HK-2 (cell line): ENCODE data around the gene GAB2.

Experiments used
- DNase-seq: peaks from one replicate; pipeline ENCODE4 v3.0.0-alpha.2; 2018; ENCODE audit not compliant: unreplicated experiment

Gene GAB2

DNA sequence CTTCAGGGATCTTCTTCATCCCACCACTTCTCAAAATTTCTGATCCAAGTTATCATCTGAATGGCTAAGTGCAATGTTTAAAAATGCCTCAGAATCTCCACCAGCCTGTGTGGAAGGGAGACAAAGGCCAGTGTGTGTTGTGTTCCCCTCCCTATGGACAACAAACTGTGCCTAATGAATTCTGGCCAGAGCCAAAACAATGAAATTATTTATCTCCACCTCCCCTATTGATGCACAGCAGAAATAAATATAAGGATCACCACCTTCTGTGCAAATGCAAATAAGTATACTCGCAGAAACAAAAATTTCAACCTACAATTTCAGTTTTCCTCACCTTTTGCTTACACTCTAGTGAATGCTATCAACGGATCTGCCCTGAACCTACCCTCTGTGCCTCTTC is 75.8 kb downstream of the GAB2 start:
- DNase-seq = no peak

DNA sequence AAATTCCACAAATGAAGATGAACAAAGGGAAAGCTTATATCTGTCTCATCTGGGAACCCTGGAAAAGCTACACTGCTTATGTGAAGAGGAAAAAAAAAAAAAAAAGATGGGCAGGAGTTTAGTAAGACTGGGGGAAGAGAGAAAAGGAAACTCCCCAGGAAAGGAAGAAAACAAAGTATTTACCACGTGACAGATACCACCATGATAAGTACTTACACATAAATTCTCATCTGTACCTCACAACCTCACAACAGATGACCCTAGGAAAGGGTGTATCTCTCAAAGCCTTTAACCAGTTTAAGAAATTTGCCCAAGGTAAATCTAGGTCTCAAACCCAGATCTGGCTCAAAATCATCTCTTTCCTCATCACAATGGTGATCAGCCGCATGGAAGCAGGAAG is 77.1 kb downstream of the GAB2 start:
- DNase-seq = no peak

DNA sequence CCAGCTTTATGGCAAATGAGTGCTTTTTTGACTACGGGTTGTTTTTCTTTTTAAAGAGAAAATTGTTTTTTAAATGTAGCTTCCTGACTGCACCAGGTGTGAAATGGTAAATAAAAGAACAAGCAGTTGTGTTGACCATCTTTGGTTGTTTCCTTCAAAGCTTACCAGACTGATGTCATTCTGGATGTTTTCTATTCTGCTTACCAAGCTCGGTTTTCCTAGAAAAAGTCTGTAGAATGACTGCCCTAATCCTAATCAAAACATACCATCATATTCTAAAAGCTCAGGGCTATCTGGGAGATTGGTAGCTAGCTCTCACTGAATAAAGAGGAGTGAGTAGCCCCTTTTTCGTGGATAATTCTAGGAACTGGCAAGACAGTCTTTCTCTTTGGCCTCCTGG is 77.7 kb downstream of the GAB2 start:
- no peak for DNase-seq

DNA sequence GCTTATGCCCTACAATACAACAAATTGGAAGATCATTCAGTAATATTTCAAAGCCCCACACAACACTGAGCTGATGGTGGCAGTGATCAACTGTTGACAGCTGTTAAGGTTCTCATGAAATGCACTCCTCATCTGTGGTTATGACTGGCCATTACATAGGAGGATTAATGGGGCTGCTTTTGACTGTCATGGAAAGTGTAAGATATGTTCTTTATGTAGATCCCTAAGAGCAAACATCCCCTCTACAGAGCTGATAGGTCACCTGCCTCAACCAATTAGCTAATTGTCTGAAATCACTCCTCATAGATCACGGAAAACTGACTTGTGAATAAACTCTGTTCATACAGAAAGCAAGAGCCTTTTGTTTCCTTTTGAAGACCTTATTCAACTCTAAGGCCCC is 78.1 kb downstream of the GAB2 start:
- no peak for DNase-seq

DNA sequence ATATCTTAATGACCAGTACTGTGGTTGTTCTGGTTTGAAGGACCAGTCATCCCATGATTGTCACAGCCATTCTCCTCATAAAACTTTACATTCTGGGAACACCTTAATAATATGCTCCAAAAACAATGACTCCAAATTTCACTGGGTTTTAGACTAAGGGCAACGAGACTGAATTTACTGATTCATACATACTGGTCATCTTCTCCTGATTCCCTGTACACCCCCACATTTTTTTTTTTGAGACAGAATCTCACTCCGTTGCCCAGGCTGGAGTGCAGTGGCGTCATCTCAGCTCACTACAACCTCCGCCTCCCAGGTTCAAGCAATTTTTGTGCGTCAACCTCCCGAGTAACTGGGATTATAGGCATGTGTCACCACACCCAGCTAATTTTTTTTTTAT is 78.9 kb downstream of the GAB2 start:
- no peak for DNase-seq

DNA sequence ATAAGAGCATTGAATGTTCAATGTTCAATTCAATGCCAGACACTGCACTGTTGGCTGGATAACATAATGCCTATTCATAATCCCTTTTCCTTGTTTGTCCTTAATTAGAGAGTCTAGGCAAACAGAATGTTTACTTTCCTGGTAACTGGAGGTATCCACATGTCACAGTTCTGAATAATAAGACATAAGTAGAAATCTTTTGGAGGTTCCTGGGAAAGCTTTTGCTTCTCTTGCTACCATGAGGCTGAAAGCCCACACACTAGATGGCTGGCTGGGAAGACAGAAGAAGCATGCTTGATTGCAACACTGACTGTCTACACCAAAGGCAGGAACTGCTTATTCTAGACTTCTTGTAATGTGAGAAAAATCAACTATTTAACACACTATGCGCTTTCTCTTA is 79.5 kb downstream of the GAB2 start:
- no peak for DNase-seq

DNA sequence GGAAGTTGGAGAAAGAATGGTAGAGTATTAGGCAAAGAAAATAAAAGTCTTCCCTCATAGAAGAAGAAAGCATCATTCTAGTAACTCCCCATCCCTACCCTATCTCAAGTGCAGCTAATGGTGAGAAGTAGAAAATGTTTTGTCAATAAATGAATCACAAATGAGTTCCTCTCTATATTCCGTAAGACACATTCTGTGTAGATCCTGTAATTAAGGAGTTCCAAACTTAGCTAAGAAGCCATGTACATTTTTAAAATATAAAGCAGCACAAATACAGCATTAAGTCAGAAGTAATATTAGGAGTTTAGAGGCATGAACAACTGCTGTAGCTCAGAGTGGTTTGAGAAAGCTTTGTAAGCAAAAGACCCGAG is 80.1 kb downstream of the GAB2 start:
- no peak for DNase-seq

DNA sequence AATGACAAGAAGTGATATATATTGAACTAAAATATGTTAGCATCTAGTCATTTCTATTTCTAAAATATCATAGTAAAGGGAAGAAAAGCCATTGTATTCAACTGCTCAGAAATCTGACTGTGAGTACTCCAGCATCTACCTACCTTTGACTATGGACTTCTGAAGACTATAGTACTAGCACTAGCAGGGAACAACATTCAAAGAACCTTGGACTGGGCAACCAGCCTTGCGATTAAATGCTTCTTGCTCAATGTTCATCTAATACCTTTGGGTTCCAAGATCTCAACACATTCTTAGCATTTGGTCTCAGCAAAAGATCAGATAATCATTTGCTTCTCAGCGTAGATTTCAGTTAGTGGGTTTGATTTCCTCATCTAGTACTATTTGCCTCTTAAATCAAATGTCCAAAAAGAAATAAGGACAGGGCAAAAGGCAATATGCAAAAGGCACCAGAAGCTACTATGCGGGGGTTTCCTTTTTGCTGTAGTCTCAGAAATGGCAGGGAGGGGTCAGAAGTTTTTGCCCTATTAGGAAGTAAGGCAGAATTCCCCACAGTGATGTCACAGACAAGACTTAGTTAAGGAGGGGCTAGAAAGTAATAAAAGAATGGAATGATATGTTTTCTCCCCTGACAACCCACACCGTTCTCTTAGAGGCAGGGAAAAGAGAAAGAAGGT is 80.6 kb downstream of the GAB2 start:
- DNase-seq = no peak

DNA sequence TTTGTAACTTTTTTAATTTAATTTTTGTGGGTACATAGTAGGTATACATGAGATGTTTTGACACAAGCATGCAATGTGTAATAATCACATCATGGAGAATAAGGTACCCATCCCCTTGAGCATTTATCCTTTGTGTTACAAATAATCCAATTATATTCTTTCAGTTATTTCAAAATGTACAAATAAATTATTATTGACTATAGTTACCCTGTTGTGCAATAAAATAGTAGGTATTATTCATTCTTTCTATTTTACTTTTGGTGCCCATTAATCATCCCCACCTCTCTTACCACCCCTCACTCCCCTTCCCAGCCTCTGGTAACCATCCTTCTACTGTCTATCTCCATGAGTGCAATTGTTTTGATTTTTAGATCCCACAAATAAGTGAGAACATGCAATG is 83.5 kb downstream of the GAB2 start:
- no peak for DNase-seq

DNA sequence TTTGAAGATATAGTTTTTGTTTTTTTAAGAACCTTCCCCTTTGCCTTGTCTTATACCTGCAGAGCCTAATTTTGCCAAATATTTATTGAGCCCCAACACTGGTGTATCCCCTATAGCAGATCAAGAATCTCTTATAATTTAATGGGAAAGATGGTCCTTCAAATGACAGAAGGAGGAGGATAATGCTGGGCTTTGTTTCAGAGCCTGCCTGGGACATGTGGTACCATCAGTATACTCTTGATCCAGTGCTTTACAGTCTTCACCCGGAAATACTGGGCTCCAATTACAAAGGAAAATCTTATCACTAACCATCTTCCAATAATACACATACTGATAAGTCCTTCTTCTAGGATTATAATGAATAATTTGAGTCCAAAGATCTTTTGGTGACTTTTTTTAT is 84.7 kb downstream of the GAB2 start:
- DNase-seq = no peak

DNA sequence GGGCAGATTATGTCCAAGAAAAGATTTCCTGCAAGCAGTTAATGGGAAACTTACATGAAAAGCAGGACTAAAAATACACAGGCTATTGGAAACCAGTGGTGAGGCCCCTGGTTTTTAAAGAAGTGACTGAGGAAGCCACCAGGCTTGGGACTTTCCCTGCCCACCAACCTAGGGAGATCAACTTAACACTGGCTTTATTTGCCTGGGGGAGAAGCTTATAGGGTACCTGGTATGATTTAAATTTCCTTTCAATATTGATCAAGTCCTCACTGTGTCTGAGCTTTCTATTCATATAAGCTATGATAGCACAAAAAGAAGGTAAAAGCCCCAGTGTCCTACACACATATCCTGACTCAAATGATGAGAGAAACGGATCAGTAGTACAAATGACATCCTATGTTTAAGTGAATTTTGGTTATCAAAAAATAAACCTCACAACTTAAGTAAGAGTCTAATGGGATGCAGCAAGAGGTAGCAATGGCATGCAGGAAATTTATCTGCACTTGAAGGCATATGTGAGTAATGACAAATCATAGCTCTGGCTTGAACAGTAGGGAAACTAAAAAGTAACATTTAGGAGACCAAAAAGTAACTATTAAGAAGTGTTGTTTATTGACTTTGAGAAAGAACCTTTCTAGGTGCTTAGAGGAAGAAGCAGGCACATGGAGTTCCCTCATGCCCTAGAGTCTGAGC is 85.3 kb downstream of the GAB2 start:
- no peak for DNase-seq

DNA sequence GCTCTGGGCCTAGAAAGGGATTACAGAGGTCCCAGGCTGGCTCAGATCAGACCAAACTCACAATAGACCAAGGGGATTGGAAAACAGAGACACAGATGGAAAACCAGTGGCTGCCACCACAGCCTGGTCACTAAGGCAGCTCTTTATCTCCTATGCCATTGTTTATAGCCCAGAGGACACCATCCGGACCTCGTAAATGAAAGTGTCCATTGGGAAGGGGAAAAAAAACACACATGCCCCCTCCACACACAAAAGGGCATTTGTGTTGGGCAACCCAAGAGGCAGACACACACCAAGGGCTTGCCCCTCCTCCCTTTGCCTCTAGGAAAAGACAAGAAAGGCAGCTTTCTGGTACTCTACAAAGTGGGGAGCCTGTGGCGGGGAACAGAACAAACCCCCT is 85.9 kb downstream of the GAB2 start:
- DNase-seq = no peak

DNA sequence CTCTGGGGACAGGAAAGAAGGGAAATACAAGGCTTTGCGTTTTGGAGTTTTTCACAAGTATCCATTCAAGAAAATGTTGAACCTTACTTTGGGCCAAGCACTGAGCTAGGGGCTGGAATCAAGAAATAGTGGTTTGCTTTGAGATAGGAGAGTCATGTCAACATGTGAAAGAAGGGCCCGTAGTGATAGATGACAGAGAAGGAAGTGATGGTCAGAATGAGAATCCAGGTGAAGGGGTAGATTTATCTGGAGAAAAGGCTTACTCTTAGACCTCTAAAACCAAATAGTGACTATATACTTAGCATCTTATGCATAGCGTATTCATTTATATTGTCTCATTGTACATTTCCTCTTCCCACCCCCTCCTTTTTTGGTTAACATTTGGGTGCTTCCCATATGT is 87.3 kb downstream of the GAB2 start:
- no peak for DNase-seq

DNA sequence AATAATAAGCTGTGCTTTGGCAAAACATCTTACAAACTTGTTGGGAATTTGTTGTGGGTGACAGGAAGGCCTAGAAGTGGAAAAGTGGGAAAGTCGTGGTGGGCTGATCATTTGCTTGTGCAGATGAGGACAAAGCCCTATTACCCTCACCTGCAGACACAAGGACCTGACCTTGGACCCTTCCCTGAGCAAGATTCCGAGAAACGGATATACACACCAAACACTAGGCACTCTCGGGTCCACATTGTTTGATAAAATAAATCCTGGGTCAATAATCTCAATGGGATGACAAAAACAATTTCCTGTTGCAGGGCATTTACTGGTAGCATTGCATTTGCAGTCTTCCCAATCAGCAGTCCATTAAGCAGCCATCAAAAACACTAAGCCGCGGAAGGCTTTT is 89.7 kb downstream of the GAB2 start:
- DNase-seq = no peak

DNA sequence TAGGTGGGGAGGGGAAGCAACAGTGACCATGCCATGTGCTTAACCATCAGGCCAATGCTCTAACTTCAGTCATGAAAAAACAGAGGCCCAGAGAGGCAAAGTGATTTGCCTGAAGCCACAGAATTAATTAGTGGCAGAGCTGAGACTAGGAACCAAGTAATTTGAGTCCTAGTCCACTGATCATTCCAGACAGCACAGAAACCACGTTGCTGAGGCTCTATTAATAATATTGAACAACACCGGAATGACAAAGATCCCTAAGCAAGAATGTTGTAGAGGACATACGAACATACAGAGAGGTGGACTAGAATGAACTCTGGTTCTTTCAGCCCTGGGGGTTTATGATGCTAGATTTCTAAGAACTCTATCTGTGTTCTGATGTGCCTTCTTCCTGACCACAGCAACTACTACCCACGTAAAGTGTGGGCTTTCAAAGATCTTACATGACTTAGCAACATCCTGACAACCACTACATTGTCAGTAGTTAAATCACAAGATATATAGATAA is 92.3 kb downstream of the GAB2 start:
- no peak for DNase-seq

DNA sequence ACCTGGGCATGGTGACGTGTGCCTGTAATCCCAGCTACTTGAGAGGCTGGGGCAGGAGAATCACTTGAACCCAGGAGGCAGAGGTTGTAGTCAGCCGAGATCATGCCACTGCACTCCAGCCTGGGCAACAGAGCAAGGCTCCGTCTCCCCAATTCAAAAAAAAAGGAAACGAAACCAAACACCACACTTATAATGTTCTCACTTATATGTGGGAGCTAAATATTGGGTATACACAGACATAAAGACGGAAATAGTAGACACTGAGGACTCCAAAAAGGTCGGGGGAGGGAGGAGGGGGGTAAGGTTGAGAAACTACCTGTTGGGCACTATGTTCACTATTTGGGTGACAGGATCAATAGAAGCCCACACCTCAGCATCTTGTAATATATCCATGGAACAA is 94.3 kb downstream of the GAB2 start:
- no peak for DNase-seq

DNA sequence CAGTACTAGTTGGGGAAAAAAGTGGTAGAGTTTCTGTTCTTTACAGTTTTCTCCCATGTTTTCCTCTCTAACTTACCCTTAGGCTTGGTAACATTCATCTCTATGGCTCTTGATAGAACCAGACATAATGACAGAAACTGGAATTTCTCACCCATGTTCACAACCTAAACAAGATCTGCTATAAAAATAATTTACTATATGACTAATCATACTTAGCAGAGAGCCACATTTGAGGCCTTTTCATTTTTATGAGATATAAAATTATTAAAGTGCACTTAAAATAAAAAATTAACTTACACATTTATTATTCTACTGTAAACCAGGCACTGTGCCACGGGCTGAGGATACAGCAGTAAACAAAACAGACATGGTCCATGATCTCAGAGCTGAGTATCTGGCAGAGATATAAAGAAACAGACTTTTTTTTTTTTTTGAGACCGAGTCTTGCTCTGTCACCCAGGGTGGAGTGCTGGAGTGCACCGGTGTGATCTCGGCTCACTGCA is 98.1 kb downstream of the GAB2 start:
- DNase-seq = no peak

DNA sequence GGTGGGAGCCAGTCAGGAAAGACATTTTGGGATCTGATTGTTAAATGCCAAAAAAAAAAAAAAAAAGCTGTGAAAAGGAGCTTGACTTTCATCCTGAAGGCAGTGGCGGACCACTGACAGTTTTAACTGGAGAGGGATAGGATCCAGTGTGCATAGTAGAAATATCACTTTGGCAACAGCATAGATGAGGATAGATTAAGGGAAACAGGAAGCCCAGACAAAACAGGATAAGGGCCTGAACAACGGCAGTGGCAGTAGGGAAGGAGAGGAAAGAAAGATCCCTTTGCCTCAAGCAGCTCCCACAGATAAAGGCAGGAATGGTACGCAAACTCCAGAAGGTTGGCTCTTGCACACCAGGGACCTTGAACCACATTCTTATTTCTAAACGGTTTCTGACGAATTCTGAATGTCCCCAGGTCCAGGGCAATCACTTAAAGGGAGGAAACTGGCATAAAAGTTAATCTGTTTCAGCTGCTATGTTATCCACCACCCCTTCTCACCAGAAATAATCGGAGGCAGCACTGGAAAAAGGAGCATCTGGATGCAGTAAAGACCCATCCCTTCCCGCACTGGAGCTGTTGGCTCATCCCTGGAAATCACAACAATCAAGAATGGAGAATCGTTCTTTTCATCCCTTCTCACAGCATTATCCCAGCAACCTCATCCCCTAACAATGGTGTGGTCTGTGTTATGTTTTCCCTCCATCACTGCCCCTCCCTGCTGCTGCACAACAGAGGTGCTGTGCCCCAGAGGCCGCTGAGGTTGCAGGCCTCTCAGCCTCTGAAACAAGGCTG is 99.1 kb downstream of the GAB2 start:
- DNase-seq = no peak

DNA sequence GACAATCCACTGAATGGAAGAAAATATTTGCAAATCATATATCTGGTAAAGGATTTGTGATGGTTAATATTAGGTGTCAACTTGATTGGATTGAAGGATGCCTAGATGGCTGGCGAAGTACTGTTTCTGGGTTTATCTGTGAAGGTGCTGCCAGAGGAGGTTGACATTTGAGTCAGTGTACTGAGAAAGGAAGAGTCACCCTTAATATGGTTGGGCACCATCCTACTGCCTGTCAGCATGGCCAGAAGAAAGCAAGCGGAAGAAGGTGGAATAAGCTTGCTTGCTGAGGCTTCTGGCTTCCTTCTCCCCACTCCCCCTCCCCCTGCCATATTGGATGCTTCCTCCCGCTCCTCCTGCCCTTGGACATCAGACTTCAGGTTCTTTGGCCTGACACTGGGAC is 101.9 kb downstream of the GAB2 start:
- no peak for DNase-seq

DNA sequence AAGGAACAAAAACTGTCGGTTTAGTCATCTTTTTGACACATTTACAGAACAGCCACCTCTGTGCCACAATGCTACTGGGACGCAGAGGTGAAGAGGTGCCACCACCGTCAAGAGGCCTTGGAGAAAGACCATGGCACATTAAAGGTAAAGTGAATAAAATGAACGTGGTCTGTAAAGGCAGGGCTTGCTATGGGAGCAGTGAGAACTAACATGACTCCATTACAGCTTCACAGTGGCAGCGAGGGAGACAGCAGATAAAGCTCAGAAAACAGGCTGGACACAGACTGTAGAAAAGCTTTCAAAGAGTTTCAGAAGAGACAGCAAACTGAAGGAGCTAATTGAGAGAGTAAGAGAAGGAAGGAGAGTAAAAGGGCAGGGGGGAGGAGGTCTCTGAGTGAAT is 102.9 kb downstream of the GAB2 start:
- DNase-seq = no peak

DNA sequence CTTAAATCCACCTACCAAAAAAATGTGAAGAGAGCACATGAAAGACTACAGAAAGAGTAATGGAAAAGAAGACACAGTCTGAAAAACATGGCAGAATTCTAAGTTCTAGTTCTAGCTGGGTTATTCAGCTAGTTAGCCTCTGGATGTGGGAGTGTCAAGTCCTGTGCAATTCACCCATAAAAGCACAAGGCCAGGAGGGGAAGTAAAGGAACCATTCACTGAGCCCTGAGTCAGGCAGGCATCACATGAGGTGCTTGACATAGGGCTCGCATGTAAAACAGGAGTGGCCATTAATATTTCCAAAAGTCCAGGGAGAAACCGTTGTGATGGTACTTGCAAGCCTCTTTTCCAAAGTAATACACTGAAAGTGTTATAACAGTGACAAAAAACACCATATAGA is 103.7 kb downstream of the GAB2 start:
- DNase-seq = no peak

DNA sequence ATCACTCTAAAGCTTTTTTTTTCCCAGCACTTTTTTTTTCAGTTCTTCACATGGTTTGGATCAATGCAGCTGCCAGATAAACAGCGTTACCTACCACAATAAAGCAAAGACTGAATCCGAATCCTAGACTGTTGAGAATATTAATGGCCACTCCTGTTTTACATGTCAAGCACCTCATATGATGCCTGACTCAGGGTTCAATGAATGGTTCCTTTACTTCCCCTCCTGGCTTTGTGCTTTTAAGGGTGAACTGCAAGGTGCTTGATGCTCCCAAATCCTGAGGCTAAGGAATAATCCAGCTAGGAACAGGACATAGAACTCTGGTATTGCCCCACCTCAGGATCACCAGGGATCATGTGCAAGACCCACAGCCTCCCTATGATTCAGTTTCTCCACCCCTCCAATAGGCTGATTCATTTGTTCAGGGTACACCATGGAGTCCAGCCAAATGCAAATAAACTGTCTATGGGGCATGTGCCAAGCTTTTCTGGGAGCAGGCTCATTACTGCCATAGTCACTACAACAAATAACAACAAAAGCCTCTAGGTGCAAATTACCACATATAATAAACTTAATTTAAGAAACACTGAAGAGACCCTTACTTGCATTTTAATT is 104.3 kb downstream of the GAB2 start:
- peak; percentile 10 for DNase-seq
